Neural cell (in vitro differentiated cells): ENCODE data around the gene MLLT10. TPM values are rescaled to one million over a fixed set of nuclear protein-coding genes. Genes with fewer than 3 reads are reported as not detected.

Experiments
- H2AFZ ChIP-seq: fragments of 200-600, 300-800 bp; sonication (generic), shearing (Covaris generic); 2 replicates; pipeline ENCODE4 v1.6.0; 2014; ENCODE audit warnings: low read depth, mild to moderate bottlenecking, antibody characterized with exemption, low read length, moderate library complexity
- H3F3A ChIP-seq: fragments of 200-600 bp; shearing (Covaris generic); 2 replicates; pipeline ENCODE4 v1.6.1; 2016; ENCODE audit warnings: mild to moderate bottlenecking, moderate library complexity, mixed read lengths, antibody characterized with exemption, low read length; ENCODE audit not compliant: insufficient read depth, poor library complexity, severe bottlenecking
- H3K27ac ChIP-seq: fragments of 200-600, 300-800 bp; sonication (generic), shearing (Covaris generic); 2 replicates; pipeline ENCODE4 v1.5.1; 2014; ENCODE audit warnings: mild to moderate bottlenecking, low read length, moderate library complexity
- H3K27me3 ChIP-seq: fragments of 300-800, 200-600 bp; sonication (generic), shearing (Covaris generic); 2 replicates; pipeline ENCODE4 v1.6.0; 2014; ENCODE audit warnings: mild to moderate bottlenecking, low read depth, low read length, moderate library complexity; ENCODE audit not compliant: insufficient read depth
- H3K36me3 ChIP-seq: fragments of 300-800, 200-600 bp; sonication (generic), shearing (Covaris generic); 2 replicates; pipeline ENCODE4 v1.5.1; 2014; ENCODE audit warnings: mild to moderate bottlenecking, antibody characterized with exemption, low read length, moderate library complexity; ENCODE audit not compliant: insufficient read depth
- H3K4me2 ChIP-seq: fragments of 300-800, 200-600 bp; sonication (generic), shearing (Covaris generic); 2 replicates; pipeline ENCODE4 v1.6.0; 2014; ENCODE audit warnings: mild to moderate bottlenecking, low read length
- H3K4me3 ChIP-seq: fragments of 300-800, 200-600 bp; sonication (generic), shearing (Covaris generic); 2 replicates; pipeline ENCODE4 v1.5.1; 2014; ENCODE audit warnings: mild to moderate bottlenecking, low read length, moderate library complexity
- H3K79me2 ChIP-seq: fragments of 200-600 bp; shearing (Covaris generic); replicated peaks from 2 replicates; pipeline ENCODE4 v1.6.0; 2014; ENCODE audit warnings: mild to moderate bottlenecking, low read length, moderate library complexity; ENCODE audit not compliant: insufficient read depth
- H3K9ac ChIP-seq: fragments of 300-800, 200-600 bp; sonication (generic), shearing (Covaris generic); 2 replicates; pipeline ENCODE4 v1.6.1; 2016; ENCODE audit warnings: mild to moderate bottlenecking, low read length, mixed read lengths
- H3K9me2 ChIP-seq: fragments of 200-600 bp; shearing (Covaris generic); 2 replicates; pipeline ENCODE4 v1.6.1; 2016; ENCODE audit warnings: mild to moderate bottlenecking, low read length, mixed read lengths; ENCODE audit not compliant: insufficient read depth
- H3K9me3 ChIP-seq: fragments of 200-600, 300-800 bp; sonication (generic), shearing (Covaris generic); 2 replicates; pipeline ENCODE4 v1.6.1; 2016; ENCODE audit warnings: mild to moderate bottlenecking, mixed run types, low read length, moderate library complexity, mixed read lengths
- H4K20me1 ChIP-seq: fragments of 200-600 bp; shearing (Covaris generic); 2 replicates; pipeline ENCODE4 v1.6.1; 2016; ENCODE audit warnings: mild to moderate bottlenecking, mixed run types; ENCODE audit not compliant: insufficient read depth
- CTCF ChIP-seq: fragments of 450-650 bp; IDR thresholded peaks from 2 replicates; pipeline ENCODE4 v1.5.1; 2014; ENCODE audit warnings: antibody characterized with exemption, mild to moderate bottlenecking, moderate library complexity; ENCODE audit not compliant: poor library complexity, severe bottlenecking
- EP300 ChIP-seq: fragments of 450-650 bp; conservative IDR thresholded peaks from 2 replicates; pipeline ENCODE4 v1.6.1; 2014; ENCODE audit warnings: antibody characterized with exemption, mild to moderate bottlenecking, moderate library complexity; ENCODE audit not compliant: poor library complexity, severe bottlenecking
- EZH2 ChIP-seq: fragments of 200-600, 300-800 bp; shearing (Covaris generic), sonication (generic); IDR thresholded peaks from 2 replicates; pipeline ENCODE4 v1.6.1; 2014; ENCODE audit warnings: antibody characterized with exemption, low read length, borderline replicate concordance, mild to moderate bottlenecking; ENCODE audit not compliant: insufficient read depth, poor library complexity, severe bottlenecking
- MXI1 ChIP-seq: fragments of 450-650 bp; conservative IDR thresholded peaks from 2 replicates; pipeline ENCODE4 v1.6.1; 2014; ENCODE audit warnings: antibody characterized with exemption, mild to moderate bottlenecking; ENCODE audit not compliant: poor library complexity, severe bottlenecking
- POLR2AphosphoS5 ChIP-seq: IDR thresholded peaks from 2 replicates; pipeline ENCODE4 v1.6.1; 2012
- RAD21 ChIP-seq: fragments of 450-650 bp; conservative IDR thresholded peaks from 2 replicates; pipeline ENCODE4 v1.6.1; 2014; ENCODE audit warnings: antibody characterized with exemption, mild to moderate bottlenecking, moderate library complexity
- REST ChIP-seq: IDR thresholded peaks from 2 replicates; pipeline ENCODE4 v1.6.1; 2012; ENCODE audit warnings: borderline replicate concordance
- SMC3 ChIP-seq: fragments of 450-650 bp; conservative IDR thresholded peaks from 2 replicates; pipeline ENCODE4 v1.6.1; 2014; ENCODE audit warnings: antibody characterized with exemption, mild to moderate bottlenecking, moderate library complexity; ENCODE audit not compliant: poor library complexity
- TAF1 ChIP-seq: IDR thresholded peaks from 2 replicates; pipeline ENCODE4 v1.6.1; 2012; ENCODE audit warnings: low read depth
- polyA plus RNA-seq: library from polyadenylated mRNA; depleted of rRNA; stranded (reverse); fragments of >200 nt; gene quantifications from 2 replicates; pipeline ENCODE4 v1.2.3, GENCODE V29; 2014

The MLLT10 gene
- polyA plus RNA-seq, 1 donor from 2014 or later, result 31.0 TPM

- Histone ChIP-seq H3K27ac (no peak overlapping the region), H4K20me1 (no peaks in the 10 kb centered on the region)
Observed at GRCh38 chr10:21634599-21635365, 100.8 kb downstream of the MLLT10 start.

GRCh38 chr10:21637795-21638194, 103.8 kb downstream of the MLLT10 start:
- Histone ChIP-seq H3K27me3 (no peaks in the 10 kb centered on the region), H2AFZ (no peak overlapping the region), H3K36me3 (no peaks in the 10 kb centered on the region), H3K4me3 (no peak overlapping the region), H4K20me1 (no peaks in the 10 kb centered on the region), H3K9me3 (no peaks in the 10 kb centered on the region), H3K79me2 (peaks cover 14% of the 10 kb centered on the region), H3F3A (no peaks in the 10 kb centered on the region), H3K4me2 (no peak overlapping the region), H3K27ac (no peak overlapping the region), H3K9me2 (no peaks in the 10 kb centered on the region), H3K9ac (no peak overlapping the region)
- TF ChIP-seq POLR2AphosphoS5 (no peak), SMC3 (no peak), CTCF (no peak), REST (no peak), RAD21 (no peak)

More at GRCh38 chr10:21634599-21635365, 100.8 kb downstream of the MLLT10 start:
- no peak overlapping the region for H3K4me3 ChIP-seq
- H3K9me3 ChIP-seq, result no peaks in the 10 kb centered on the region
- no peak overlapping the region for H3K9ac ChIP-seq
- peaks cover 14% of the 10 kb centered on the region for H3K79me2 ChIP-seq
- no peak for TF ChIP-seq SMC3
- TF ChIP-seq EZH2, result no peak
- TF ChIP-seq POLR2AphosphoS5, result no peak
- no peak for TF ChIP-seq TAF1
- no peak for TF ChIP-seq EP300
- TF ChIP-seq CTCF, result no peak
- TF ChIP-seq RAD21, result no peak
- no peak for TF ChIP-seq REST
- no peak for TF ChIP-seq MXI1
- no peaks in the 10 kb centered on the region for H3K27me3 ChIP-seq
- no peak overlapping the region for H2AFZ ChIP-seq
- H3F3A ChIP-seq, result no peaks in the 10 kb centered on the region
- H3K4me2 ChIP-seq, result no peak overlapping the region
- no peaks in the 10 kb centered on the region for H3K9me2 ChIP-seq
- no peaks in the 10 kb centered on the region for H3K36me3 ChIP-seq
